ENCODE results near the gene ULK4. TPM values are rescaled to one million over a fixed set of nuclear protein-coding genes. Genes with fewer than 3 reads are reported as not detected.
A peak's percentile ranks its signal among the peaks of the same experiment; 100 is the strongest.

Gene ULK4
- total and polyA plus RNA-seq, 2 of the 8 experiments (the other 6 are each of a cell fraction or from before 2014, with no cell fraction given): 3.0 to 10.8 TPM

GRCh38 chr3:41650406-41650805, 311.5 kb downstream of the ULK4 start:
- no peaks in the 10 kb centered on the region for H3K79me1 ChIP-seq (ENCODE audit: low read depth, low read length)
- H3K27ac ChIP-seq (ENCODE audit: low read depth, low read length): no peak overlapping the region
- no peak overlapping the region for H3K4me3 ChIP-seq (ENCODE audit: extremely low read depth in 1 of 4, insufficient read depth in 2 of 4, low read depth in 3 of 4, low read length in 4 of 4)
- H4K5ac ChIP-seq (ENCODE audit: insufficient read length, low read depth, low read length): no peak overlapping the region
- ChIA-PET POLR2A (ENCODE audit: partially characterized antibody) (no interaction called here), CTCF (ENCODE audit: partially characterized antibody) (interaction anchor here (0.5 to 1.2 kb wide), 3 partner anchors 11 to 429 kb away, joined by 3 to 4 read pairs (median 3); no protein-coding TSS in a partner anchor)
- TF ChIP-seq SIN3A (conservative IDR thresholded peaks at IDR 0.05 in 1 of 2, IDR thresholded peaks at IDR 0.05 in 1 of 2; ENCODE audit: low read depth in 1 of 2, low read length in 2 of 2) (no peak), E2F6 (IDR thresholded peaks at IDR 0.05) (no peak), CBX5 (IDR thresholded peaks at IDR 0.05; ENCODE audit: low read depth, low read length) (no peak), RNF2 (IDR thresholded peaks at IDR 0.05; ENCODE audit: borderline replicate concordance, low read depth, low read length, missing control alignments, poor library complexity, severe bottlenecking) (no peak)
- no peak overlapping the region for H3K56ac ChIP-seq (replicated peaks; ENCODE audit: insufficient read length, low read depth, low read length)
- DNase-seq (ENCODE audit: low read depth in 1 of 2, low spot score in 2 of 2) (no peak), FAIRE-seq (no peak)
- no peak overlapping the region for H3K9ac ChIP-seq (replicated peaks in 1 of 4; ENCODE audit: extremely low read depth in 1 of 4, low read depth in 3 of 4, low read length in 3 of 4)
- H4K20me1 ChIP-seq (replicated peaks in 1 of 2; ENCODE audit: control insufficient read depth in 1 of 2, insufficient read depth in 2 of 2, low read length in 2 of 2): no peaks in the 10 kb centered on the region
- no peak overlapping the region for H3K4me2 ChIP-seq (ENCODE audit: insufficient read depth in 1 of 2, low read depth in 2 of 2, low read length in 2 of 2)
- peak overlapping the region; percentile 84; the same call in 1 of the 2 replicates for H2BK5ac ChIP-seq (ENCODE audit: low read depth, low read length)
- H4K8ac ChIP-seq (ENCODE audit: extremely low read depth, insufficient read depth, low read length): no peak overlapping the region
- H3K36me3 ChIP-seq (ENCODE audit: control insufficient read depth in 2 of 4, insufficient read depth in 4 of 4, low read length in 3 of 4): peaks cover 0 to 5% (median 0%) of the 10 kb centered on the region in 4 experiments; a peak in 3 of 8 replicates
- no peak overlapping the region for H2AFZ ChIP-seq (ENCODE audit: low read length)
- H3K27me3 ChIP-seq (replicated peaks in 1 of 4; ENCODE audit: control insufficient read depth in 3 of 4, extremely low read depth in 1 of 4, insufficient read depth in 3 of 4, low read length in 3 of 4): no peaks in the 10 kb centered on the region
- no peak overlapping the region for H3K14ac ChIP-seq (ENCODE audit: insufficient read length)
- H2BK15ac ChIP-seq (ENCODE audit: low read length): no peak overlapping the region
- no peak overlapping the region for H3K23ac ChIP-seq (ENCODE audit: insufficient read length)
- H2BK20ac ChIP-seq (ENCODE audit: low read length): no peak overlapping the region
- no peaks in the 10 kb centered on the region for H3K23me2 ChIP-seq (ENCODE audit: low read depth, low read length)
- H2AK5ac ChIP-seq (ENCODE audit: low read depth, low read length): no peak overlapping the region
- WGBS, 2 experiments (ENCODE audit: extremely low coverage in 1 of 2, insufficient coverage in 1 of 2, insufficient read length in 1 of 2, insufficient replicate concordance in 2 of 2, low coverage in 1 of 2, low lambda C conversion rate in 2 of 2, missing lambda C conversion rate in 1 of 2): 82% methylated on average over 11 of the region's 11 CpGs; no CpG with 5 or more reads in 1 of the 2 experiments
- H3K4ac ChIP-seq (replicated peaks; ENCODE audit: insufficient read length, low read depth, low read length): no peak overlapping the region
- no peak overlapping the region for H4K91ac ChIP-seq (replicated peaks; ENCODE audit: insufficient read length, low read length)
- H3K9me3 ChIP-seq (ENCODE audit: insufficient read depth in 2 of 2, low read depth in 1 of 2, low read length in 1 of 2): peaks cover 23 to 28% of the 10 kb centered on the region in 2 experiments
- H3K18ac ChIP-seq (ENCODE audit: extremely low read depth, low read length): no peak overlapping the region
- H3K79me2 ChIP-seq (ENCODE audit: control insufficient read depth in 1 of 2, insufficient read depth in 2 of 2, low read length in 2 of 2): no peaks in the 10 kb centered on the region
- no peak overlapping the region for H2BK120ac ChIP-seq (replicated peaks; ENCODE audit: low read depth, low read length)
- H2BK12ac ChIP-seq (ENCODE audit: low read depth, low read length): no peak overlapping the region
- no peaks in the 10 kb centered on the region; a peak in 2 of 7 replicates for H3K4me1 ChIP-seq (replicated peaks in 1 of 4; ENCODE audit: control insufficient read depth in 3 of 4, insufficient read depth in 4 of 4, low read length in 3 of 4)

All from H1 (cell line).